Cortex of kidney (tissue), 1 donor: Measurements from ENCODE around the gene COA8.
"Not testable (repeated sequence)": the region's sequence is repeated elsewhere in the genome, so short reads cannot be mapped to it uniquely, and the experiment has no call there.

Source experiments
- DNase-seq: peaks from one replicate; lab custom pipeline; 2025; lab: John Stamatoyannopoulos, UW

COA8 gene

GRCh38 chr14:103562429-103563225 is at the start of gene COA8, which contains the start of gene BAG5:
Gene COA8 (plus strand): TSS chr14:103562960. CDS start chr14:103563002, 42 bp downstream.
Gene BAG5 (minus strand): TSS chr14:103562657. CDS start chr14:103561164, 1,493 bp downstream.
- DNase-seq = no peak

DNA sequence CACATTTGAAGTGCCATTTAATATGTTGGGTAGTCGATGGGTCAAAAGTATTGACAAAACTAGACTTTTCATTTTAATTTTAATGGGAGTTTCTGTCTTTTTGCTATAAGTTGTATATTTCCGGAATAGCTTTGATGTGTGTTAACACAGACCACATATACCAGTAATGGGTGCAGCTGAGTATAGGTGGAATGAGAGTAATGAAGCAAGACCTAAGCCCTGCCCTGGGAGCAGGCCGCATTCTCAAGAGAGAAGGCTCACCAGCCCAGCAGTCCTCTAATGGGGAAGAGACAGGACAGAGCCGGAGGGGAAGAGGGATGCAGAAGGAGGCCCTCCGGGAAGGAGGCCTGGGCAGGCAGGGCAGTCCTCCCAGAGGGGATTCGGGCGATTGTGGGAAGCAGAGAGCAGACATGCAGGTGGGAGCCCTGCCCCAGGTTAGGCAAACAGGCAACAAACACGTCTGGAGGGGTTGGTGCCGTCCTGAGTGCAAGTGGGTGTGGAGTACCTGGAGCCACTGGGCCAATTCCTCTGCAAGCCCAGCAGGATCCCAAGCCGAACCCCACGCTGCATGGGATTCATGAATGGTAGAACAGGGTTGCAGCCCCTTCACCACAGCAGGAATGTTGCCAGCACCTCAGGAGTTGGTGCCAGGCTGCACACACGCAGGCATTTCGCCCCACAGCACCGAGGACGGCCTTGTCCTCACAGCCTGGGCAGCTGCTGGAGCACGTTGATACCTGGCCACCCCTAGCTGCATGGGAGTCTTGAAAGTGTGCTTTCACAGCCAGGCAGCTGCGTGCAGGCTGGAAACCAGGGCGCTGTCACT is 48.0 kb upstream of the COA8 start:
- DNase-seq = no peak

DNA sequence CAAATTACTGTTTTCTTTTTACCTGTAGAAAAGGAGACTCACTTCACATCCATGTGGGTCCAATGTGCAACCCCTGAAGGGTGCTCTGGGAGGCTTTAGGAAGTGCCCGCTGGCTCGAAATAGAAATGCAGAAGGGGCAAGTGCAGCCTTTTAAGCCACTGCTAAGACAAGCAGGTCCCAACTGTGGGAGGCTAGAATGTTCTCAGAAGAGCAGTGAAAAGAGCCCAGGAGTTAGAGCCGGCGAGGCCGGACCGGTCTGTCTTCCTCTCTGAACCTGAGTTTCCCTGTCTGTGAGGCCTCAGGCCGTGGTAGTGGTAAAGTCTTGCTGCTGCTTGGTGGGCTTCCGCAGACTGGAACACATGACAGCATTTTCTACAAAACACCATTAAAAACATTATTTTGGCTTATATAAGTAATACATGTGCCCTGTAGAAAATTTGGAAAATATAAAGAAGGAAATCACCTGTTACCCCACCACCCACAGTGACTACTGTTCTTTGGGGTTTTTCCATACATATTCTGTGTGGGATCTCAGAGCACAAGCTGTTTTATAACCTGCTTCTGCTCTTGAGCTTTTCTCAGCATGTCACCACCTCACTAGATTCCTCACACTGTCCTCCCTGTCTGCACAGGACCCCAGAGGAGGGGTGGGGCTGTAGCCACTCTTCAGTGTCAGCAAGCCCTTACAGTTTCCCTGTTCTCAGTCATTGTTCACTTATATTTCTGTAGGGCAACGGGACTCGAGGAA is 46.2 kb upstream of the COA8 start:
- no peak for DNase-seq

- no peak for DNase-seq
Measured at GRCh38 chr14:103517174-103517566, 45.6 kb upstream of the COA8 start.

DNA sequence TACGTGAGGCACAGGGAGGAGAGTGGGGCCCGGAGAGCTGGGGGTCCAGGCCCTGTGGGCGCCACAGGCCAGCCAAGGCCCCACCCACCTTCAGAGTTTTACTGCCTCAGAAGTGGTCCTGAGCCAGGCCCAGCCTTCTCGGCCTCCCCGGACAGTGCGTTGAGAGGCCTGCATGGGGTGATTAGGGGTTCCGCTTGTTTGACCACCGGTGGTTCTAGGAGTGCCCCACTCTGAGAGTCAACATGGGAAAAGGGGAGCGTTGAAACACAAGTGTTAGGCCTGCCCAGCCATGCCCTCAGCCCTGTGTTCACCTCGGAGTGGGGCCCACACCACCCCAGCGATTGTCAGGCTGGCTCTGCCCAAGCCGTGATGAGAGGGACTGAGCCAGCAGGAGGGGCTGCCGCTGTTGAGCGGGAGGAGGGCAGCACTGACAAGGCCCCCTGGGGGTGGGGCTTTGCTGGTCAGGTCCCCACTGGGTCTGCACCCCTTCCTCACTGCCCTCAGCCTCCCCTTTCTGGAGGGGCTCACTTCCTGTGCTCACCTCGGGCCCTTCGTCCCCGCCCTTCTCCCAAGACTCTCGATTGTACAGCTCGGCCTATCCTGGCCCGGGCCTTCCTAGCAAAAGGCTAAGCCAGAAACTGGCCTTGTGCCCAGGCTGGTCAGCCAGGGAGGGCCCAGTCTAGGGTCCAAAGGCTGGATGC is 44.9 kb upstream of the COA8 start:
- DNase-seq = no peak

- no peak for DNase-seq
Measured at GRCh38 chr14:103518422-103519042, 44.2 kb upstream of the COA8 start.

DNA sequence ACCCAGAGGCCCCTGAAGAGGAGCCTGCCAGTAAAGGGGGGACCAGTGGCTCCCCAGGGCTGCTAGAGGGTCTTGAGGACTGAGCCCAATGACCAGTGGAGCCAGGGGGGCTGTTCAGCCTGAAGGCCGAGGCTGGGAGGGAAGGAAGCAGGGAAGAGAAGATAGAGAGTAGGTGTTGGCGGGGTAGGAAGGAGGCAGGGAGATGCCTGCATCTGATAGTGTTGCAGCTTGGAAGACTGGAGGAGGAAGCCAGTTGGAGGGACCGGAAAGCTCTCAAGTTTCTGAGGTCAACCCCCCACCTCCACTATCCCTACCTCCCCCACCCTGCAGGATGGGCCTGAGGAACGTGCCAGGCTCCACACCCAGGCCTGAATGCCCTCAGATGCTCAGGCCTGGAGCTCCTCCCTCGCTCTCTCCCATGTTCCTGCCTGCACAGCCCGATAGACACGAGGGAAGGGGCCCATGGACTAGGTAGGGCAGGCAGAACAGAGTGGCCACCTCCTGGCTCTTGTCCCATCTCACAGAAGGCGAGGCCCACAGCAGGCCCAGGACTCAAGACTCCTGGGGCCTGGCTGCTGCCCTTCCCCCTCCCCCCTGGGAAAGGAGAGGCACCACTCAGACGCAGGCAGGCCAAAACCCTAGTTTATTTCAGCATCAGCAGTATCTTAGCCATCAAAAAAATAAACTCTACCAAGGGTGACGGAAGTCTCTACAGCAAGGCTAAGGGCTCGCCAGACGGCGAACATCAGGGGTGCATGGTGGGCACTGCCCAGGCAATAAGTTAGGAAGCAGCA is 43.5 kb upstream of the COA8 start:
- DNase-seq = no peak

GRCh38 chr14:103519837-103520212 is 42.9 kb upstream of the COA8 start:
- DNase-seq = no peak

- no peak for DNase-seq
Measured at GRCh38 chr14:103520269-103520656, 42.5 kb upstream of the COA8 start.

DNA sequence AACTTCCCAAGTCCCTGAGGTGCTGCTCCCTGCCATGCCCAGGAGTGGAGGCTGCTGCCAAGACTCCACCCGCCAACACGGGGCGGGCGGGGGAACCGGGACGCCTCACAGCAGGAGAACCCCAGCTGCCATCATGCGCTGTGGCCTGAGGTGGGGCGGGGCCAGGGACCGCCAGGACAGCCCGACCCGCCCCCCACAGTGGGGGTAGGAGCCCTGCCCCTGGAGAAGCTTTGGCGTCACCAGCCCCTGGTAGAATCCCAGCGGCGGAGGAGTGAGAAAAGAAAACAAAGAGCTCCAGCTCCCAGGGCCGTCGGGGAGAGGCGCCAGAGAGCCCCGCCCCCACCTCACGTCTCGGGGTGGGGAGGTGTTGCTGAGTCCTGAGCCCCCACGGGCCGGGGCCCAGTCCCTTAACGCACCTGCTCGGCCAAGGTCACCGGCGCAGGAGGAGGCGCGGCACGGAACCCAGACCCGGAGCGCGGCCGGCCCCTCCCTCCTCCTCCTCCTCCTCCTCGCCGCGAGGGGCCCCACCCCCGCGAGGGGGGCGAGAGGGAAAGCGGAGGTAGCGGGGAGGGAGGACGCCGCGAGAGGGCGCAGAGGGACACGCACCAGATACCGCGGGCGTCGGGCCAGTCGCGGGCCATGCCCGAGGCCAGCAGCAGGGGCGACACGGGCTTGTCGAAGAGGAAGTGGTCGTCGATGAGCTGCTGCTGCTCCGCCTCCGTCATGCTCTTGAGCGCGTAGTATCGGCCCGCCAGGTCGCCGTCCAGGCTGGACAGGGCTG is 41.9 kb upstream of the COA8 start:
- DNase-seq = no peak

DNA sequence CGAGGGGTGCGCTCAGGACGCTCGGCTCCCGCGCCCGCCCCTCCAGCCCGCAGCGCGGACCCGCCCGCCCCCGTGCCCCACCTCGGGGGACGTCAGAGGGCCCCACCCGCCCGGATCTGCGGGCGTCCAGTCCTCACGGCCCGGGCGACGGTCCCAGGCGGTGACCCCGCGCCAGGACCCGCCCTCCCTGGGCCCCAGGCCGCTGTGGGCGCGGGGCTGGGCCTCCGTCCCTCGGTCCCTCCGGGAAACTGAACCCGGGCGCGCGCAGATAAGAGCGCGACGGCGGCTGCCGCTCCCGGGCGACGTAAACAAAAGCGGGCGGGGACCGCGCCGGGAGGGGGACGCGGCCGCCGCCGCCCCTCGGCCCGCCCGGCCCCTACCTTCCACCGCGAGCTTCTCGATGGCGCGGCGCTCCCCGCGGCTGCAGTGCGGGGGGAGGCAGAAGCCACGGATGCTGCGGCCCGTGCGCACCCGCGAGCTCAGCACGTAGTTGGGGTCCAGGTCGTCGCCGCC is 41.3 kb upstream of the COA8 start:
- DNase-seq = no peak

- DNase-seq = no peak
Measured at GRCh38 chr14:103521951-103522563, 40.7 kb upstream of the COA8 start.

- DNase-seq = no peak
Measured at GRCh38 chr14:103522649-103523574, 39.8 kb upstream of the COA8 start, which contains the start of gene CKB. Gene CKB (minus strand): TSS chr14:103522830. CDS start chr14:103522493, 337 bp downstream.

DNA sequence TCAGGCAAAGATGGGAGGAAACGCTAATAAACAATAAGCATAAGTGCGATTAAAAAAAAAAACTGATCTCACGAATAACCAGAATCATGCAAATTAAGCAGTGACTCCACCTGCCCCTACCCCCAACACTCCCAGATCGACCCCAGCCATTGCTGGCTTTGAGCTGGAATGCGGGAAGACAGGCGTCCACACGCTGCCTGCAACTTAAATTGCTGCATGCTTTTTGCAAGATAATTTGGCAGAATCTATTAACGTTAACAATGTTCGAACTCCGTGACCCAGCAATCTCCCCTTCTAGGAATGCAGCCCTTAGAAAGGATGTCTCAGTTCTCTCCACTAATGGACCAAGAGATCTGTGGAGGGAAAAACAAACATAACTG is 39.2 kb upstream of the COA8 start:
- DNase-seq = no peak

- no peak for DNase-seq
Measured at GRCh38 chr14:103524002-103524935, 38.5 kb upstream of the COA8 start.

GRCh38 chr14:103525430-103526246 is 37.1 kb upstream of the COA8 start:
- DNase-seq = not testable (repeated sequence)
